ENCODE data around the gene XCR1. TPM values are rescaled to one million over a fixed set of nuclear protein-coding genes. Genes with fewer than 3 reads are reported as not detected.

The XCR1 gene
- total RNA-seq, 1 donor from 2014 or later, result not detected

- DNase-seq (ENCODE audit: low spot score in 2 of 2) (no peak), FAIRE-seq (no peak)
Observed at GRCh38 chr3:45985532-45986302, 41.6 kb downstream of the XCR1 start.

- DNase-seq (ENCODE audit: low spot score in 2 of 2) (no peak), FAIRE-seq (no peak)
Observed at GRCh38 chr3:45984331-45985312, 42.7 kb downstream of the XCR1 start.

DNA sequence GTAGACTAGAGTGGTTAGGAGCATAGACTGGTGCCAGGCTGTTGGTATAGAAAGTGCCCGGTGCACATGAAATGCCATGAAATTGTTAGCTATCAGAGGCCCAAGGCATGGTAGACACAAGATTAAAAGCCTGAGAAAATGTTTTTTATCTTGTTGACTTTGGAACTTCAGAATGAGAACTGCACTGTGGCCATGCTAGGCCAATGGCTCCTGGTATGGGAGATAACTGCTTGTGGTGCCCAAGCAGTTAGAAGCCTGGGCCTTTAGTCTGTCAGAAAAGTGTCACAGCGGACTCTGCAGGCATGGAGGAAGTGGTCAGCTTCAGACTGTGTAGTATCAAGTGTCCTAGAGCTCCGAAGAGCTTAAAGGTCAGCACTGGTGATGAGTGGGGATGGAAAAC, 43.5 kb downstream of the XCR1 start:
- no peak for DNase-seq (ENCODE audit: low spot score in 2 of 2)
- no peak for FAIRE-seq

GRCh38 chr3:45981346-45982074, 45.8 kb downstream of the XCR1 start:
- no peak for DNase-seq (ENCODE audit: low spot score in 2 of 2)
- no peak for FAIRE-seq

DNA sequence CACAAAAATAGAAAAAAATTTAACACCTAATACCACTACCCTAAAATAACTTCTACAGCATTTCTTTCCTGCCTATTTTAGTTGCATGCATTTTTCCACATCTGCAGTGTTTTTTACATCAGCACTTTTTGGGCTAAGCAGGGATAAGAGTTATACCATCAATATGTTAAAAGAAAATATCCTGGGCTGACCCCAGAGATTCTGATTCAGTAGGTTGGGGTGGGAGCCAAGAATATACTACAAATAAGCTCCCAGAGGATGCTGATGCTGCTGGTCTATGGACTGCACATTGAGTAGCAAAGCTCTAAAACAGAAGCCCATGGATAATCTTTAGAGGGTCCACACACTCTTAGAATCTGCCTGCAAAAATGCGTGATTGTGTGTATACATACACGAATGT, 46.5 kb downstream of the XCR1 start:
- no peak for FAIRE-seq
- no peak for DNase-seq (ENCODE audit: low spot score in 2 of 2)

GRCh38 chr3:45980229-45980813, 47.0 kb downstream of the XCR1 start:
- FAIRE-seq (no peak), DNase-seq (ENCODE audit: low spot score in 2 of 2) (no peak)

DNA sequence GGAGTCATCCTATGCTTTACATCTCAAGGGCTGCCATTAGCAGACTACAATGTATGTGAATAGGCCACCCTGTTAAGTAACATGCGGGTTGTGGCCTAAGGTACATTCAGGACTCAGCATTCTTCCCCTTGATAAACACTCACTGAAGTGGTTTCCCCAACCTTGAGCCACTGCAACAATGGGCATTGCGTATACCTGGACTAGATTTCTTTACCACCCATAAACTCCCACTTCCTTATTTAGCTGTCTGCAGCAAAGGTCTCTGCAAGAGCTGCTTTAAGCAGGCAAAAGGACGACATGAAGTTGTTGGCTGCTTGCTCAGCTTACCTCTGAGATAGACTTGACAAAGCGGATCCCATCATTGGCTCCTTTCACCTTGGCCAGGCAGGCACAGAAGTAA, 47.9 kb downstream of the XCR1 start:
- no peak for FAIRE-seq
- no peak for DNase-seq (ENCODE audit: low spot score in 2 of 2)

DNA sequence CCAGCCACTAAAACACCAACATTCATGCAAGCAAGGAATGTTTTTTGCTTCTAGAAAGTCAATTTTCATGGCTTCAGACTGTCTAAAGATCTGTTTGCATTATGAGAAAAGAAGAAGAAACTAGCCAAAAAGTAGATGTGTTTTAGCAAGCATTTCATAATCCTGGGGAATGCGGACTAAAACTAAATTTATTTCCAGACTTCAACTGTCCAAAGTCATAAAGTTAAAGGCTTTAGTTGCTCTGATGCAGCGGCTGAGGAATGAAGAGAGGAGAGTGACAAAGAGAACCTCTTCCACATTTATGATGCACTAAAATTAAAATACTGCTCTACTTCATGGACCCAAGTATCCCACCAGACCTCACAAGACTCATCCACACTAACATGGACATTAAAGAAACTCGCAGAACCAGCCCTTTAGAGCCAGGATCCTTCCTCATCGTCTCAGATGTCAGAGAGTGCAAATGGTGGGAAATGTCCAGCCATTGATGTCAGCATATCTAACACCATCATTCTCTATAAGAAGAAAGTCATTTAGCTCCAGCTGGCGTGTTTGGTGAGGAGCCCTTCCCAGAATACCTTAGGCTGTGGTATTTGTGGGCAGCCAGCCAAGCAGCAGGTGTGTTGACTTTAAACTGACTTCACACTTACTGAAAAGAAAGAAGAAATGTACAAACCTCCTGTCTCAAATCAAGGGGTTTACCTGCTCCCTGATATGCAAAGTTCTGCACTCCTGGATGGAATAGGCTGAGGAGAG, 49.1 kb downstream of the XCR1 start:
- DNase-seq (ENCODE audit: low spot score in 2 of 2), result no peak
- FAIRE-seq, result no peak

DNA sequence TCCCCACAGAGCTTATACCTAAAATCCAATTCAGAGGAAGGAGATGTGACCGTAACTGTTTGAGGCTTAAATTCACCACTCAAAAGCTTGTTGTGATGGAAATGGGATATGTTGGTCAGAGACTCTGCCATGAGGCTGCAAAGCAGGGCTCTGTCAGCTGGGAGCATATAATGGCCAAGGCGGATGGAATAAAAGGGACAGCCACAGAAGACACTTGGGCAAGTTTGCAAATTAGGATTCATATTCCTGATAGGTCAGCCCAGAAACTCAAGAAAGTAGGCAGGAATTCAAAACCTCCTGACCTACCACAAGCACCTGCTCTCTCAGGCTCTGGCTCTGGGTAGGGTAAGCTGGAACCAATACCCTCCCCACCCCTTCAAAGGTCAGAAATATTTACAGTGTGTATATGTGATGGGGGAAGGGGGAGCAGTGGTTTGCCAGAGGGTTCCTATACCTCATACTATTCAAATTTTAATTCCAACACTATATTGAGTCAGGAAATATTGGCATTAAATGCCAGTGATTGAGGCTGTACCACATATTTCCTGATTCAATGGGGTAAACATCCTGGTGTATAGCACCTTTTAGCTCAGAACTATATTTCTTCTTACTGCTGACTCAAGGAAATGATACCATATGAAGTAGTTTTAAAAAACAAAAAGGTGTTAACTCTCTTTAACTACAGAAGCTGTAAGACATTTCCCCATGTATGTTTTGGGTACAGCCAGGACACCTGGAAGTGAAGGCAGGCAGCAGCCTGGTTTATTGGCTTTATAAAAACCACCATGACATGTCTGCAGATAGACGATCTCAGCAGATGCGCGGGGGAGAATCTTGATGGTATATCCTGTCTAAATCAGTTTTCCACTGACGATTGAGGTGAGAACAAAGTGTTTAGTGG, 50.8 kb downstream of the XCR1 start:
- DNase-seq (ENCODE audit: low spot score in 2 of 2) (no peak), FAIRE-seq (no peak)

- DNase-seq (ENCODE audit: low spot score in 2 of 2) (no peak), FAIRE-seq (no peak)
Observed at GRCh38 chr3:45975686-45976085, 51.6 kb downstream of the XCR1 start.

- FAIRE-seq (no peak), DNase-seq (ENCODE audit: low spot score in 2 of 2) (no peak)
Observed at GRCh38 chr3:45974686-45975085, 52.6 kb downstream of the XCR1 start.

GRCh38 chr3:45972534-45973402, 54.5 kb downstream of the XCR1 start:
- no peak for FAIRE-seq
- no peak for DNase-seq (ENCODE audit: low spot score in 2 of 2)

DNA sequence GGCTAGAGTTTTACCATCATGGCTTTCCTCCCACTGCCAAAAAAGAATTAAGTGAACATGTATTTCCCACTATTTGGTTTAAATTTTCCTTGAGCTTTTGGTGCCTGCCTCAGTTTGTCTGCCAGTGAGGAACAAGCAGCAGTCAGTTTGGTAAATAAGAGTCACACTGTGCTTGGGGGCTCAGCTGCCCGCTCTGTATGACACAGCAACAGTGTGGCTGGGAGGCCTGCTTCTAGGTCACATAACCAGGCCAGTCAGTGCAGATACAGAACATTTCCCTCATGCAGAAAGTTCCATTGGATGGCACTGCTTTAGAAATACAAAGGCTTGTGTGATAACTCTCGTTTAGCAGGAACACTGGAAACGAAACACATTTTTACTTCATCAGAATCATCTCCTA, 57.3 kb downstream of the XCR1 start:
- FAIRE-seq (no peak), DNase-seq (ENCODE audit: low spot score in 2 of 2) (no peak)

GRCh38 chr3:45969116-45969515, 58.2 kb downstream of the XCR1 start:
- FAIRE-seq, result no peak
- no peak for DNase-seq (ENCODE audit: low spot score in 2 of 2)

DNA sequence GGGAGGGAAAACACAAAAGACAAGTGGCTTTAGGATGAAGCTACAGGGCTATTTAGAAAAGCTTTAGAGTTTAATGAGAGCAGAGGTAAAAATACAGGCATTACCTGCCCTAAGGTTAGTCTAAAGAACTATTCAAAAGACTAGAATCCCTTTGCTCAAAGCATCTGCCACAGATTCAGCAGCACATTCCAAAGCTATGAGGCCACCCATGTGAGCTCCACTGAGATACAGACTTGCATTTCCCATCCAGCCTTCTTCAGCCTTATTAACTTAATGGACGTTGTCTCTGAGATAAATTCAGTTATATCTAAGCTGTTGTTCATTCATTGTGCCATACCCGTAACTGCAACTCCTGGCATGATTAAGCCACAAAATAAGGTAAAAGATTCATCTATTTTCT, 58.6 kb downstream of the XCR1 start:
- FAIRE-seq (no peak), DNase-seq (ENCODE audit: low spot score in 2 of 2) (no peak)

DNA sequence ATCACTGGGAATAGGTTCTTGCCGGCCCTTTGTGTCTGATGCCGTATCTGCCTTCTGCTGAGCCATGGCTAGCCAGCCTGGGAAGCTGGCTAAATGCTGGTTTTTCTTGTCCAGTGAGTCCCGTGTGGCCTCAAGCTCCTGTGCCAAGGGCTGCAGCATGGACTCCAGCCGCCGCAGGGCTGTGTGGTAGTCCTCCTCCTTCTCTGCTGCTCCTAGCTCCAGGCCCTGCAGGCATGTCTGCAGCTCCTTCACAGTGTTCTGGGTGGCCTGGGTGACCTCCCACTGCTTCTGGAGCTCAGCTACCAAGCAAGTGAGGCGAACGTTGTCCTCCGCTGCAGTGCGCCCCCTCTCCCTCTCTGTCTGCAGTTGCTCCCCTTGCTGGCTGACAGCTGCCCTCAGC, 59.1 kb downstream of the XCR1 start:
- FAIRE-seq (no peak), DNase-seq (ENCODE audit: low spot score in 2 of 2) (no peak)

GRCh38 chr3:45967724-45968123, 59.6 kb downstream of the XCR1 start:
- FAIRE-seq, result no peak

More at GRCh38 chr3:45967724-45968123, 59.6 kb downstream of the XCR1 start:
- DNase-seq (ENCODE audit: low spot score in 2 of 2), result no peak
